MM.1S (cell line): ENCODE results near the gene RGS7.

Source experiments
- CTCF ChIP-seq: fragments of 300-600 bp; sonication (generic); IDR thresholded peaks from 2 replicates; pipeline ENCODE4 v1.5.1; 2016; ENCODE audit warnings: antibody characterized with exemption, low read length, mixed read lengths
- EZH2 ChIP-seq: fragments of 300-600 bp; sonication (generic); optimal IDR thresholded peaks from 2 replicates; pipeline ENCODE3; 2017; ENCODE audit warnings: low read depth, mild to moderate bottlenecking, antibody characterized with exemption, low read length, mixed read lengths
- EZH2phosphoT487 ChIP-seq: fragments of 300-600 bp; sonication (generic); IDR thresholded peaks from 2 replicates; pipeline ENCODE4 v1.6.1; 2018; ENCODE audit warnings: antibody characterized with exemption, low read length

GRCh38 chr1:240803151-240803550 lies 553.9 kb downstream of the RGS7 start:
- TF ChIP-seq CTCF (no peak), EZH2 (no peak), EZH2phosphoT487 (no peak)
